KOPT-K1 (cell line): Measurements from ENCODE around the gene DLG2.

Source experiments
- H3K27ac ChIP-seq: fragments of 200-600 bp; sonication (generic); 2 replicates; pipeline ENCODE4 v1.5.1; 2016; ENCODE audit warnings: antibody characterized with exemption, mild to moderate bottlenecking, low read depth, low read length; ENCODE audit not compliant: poor library complexity, severe bottlenecking
- H3K36me3 ChIP-seq: fragments of 200-600 bp; sonication (generic); 2 replicates; pipeline ENCODE4 v1.5.1; 2017; ENCODE audit warnings: antibody characterized with exemption, mild to moderate bottlenecking, low read length, moderate library complexity; ENCODE audit not compliant: insufficient read depth
- H3K9me3 ChIP-seq: fragments of 200-600 bp; sonication (generic); 2 replicates; pipeline ENCODE4 v1.5.1; 2017; ENCODE audit warnings: antibody characterized with exemption, low read length, mild to moderate bottlenecking; ENCODE audit not compliant: insufficient read depth, poor library complexity, severe bottlenecking

Gene DLG2

GRCh38 chr11:84390441-84391078 is 1236.6 kb downstream of the DLG2 start:
- Histone ChIP-seq H3K27ac (no peak overlapping the region), H3K36me3 (no peaks in the 10 kb centered on the region), H3K9me3 (no peaks in the 10 kb centered on the region)

DNA sequence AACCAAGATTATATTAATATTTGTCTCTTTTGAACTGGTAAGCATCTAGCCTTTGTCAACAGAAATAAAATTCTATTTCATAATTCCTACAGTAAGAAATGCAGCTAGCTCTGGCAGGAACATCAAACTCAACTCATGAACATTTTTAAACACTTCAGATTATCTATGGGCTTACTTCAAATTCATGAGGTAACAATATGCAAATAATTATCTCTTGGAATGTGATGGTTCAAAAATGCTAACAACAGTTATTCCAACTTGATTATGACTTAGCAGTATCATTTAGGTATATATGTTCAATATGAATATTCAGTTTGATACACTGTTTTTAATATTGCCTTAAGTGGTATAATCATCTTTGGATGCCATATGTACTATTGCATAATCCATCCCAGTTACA is 1237.4 kb downstream of the DLG2 start:
- H3K27ac ChIP-seq: no peak overlapping the region
- no peaks in the 10 kb centered on the region for H3K36me3 ChIP-seq
- no peaks in the 10 kb centered on the region for H3K9me3 ChIP-seq

DNA sequence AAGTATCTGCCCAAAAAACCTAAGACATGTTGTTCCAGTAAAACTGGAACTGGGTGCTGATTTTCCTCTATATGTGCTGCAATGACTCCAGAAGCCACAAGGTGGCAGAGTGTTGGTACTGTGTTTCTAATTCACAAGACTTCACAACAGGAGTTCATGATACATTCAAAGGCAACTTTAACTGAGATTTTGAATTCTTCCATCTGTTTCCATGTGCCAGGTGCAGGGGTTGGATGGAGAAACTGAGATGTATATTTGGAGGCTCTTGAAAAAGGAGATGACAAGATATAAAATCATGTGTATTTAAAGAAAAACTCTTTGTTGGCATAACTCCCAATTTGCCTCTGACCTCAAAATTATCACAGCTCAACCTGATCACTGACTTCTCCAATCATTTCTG is 1242.4 kb downstream of the DLG2 start:
- Histone ChIP-seq H3K36me3 (no peaks in the 10 kb centered on the region), H3K9me3 (no peaks in the 10 kb centered on the region), H3K27ac (no peak overlapping the region)

DNA sequence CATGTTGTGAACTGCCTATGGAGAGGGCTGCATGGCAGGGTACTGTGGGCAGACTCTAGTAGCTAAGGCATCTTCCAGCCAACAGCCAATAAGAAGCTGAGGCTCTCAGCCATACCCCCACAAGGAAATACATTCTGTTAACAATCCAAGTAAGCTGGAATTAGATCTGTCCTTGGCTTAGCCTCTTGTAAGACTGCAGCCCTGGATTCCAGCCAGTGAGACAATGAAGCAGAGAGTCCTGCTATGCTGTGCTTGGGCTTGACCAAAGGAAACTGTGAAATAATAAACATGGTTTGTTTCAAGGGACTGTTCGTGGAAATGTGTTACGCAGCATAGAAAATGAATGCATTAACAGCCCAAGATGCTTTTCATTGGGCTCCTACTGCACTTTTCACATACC is 1243.6 kb downstream of the DLG2 start:
- Histone ChIP-seq H3K36me3 (no peaks in the 10 kb centered on the region), H3K27ac (no peak overlapping the region)

GRCh38 chr11:84381666-84382065 is 1245.5 kb downstream of the DLG2 start:
- H3K36me3 ChIP-seq: no peaks in the 10 kb centered on the region

More for the DNA sequence above, 1243.6 kb downstream of the DLG2 start:
- no peaks in the 10 kb centered on the region for H3K9me3 ChIP-seq

DNA sequence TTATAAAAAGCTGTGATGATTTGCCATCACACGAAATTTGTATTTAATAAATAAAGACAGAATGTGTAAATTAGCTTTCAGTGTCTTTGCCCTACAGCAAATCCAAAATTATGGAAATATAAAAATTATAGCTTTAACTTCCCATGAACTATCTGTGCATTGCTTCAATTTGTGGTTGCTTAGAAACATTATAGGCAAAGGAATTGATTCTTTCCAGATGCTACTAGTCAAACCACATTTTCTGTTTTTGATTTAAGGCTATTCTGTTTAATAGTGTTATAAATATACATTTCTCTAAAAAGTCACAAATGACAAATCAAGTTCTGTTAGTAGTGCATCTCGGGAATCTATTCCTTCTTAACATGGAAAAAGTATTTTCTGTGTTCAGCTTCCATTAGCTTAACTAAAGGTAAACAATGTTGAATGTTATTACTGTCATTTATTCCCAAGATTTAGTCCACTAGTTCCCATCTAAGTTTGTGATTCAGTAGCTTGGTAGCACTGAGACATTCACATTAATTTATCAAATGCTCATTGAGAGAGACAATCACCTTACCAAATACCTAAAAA is 1254.7 kb downstream of the DLG2 start:
- no peak overlapping the region for H3K27ac ChIP-seq
- H3K9me3 ChIP-seq: no peaks in the 10 kb centered on the region
- no peaks in the 10 kb centered on the region for H3K36me3 ChIP-seq

More at GRCh38 chr11:84381666-84382065, 1245.5 kb downstream of the DLG2 start:
- Histone ChIP-seq H3K27ac (no peak overlapping the region), H3K9me3 (no peaks in the 10 kb centered on the region)

DNA sequence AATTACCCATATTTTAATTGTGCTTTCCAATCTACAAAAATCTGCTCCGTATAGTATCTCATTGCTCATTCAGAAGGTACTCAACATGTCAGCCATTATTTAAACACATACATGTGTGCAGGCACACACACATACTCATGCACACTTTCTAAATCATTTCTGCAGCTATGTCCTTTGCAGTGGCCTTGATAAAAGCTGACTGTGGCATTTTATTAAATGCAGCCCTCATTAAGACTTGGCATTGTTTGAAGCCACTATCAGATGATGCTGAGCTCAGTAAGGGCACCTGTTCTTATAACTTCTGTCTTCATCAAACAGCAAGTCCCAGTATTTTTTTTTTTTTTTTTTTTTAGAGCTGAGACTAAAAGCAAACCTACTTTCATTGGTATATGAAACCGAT is 1269.1 kb downstream of the DLG2 start:
- Histone ChIP-seq H3K36me3 (no peaks in the 10 kb centered on the region), H3K27ac (no peak overlapping the region), H3K9me3 (no peaks in the 10 kb centered on the region)

GRCh38 chr11:84355911-84356310 is 1271.2 kb downstream of the DLG2 start:
- Histone ChIP-seq H3K36me3 (no peaks in the 10 kb centered on the region), H3K9me3 (no peaks in the 10 kb centered on the region), H3K27ac (no peak overlapping the region)

DNA sequence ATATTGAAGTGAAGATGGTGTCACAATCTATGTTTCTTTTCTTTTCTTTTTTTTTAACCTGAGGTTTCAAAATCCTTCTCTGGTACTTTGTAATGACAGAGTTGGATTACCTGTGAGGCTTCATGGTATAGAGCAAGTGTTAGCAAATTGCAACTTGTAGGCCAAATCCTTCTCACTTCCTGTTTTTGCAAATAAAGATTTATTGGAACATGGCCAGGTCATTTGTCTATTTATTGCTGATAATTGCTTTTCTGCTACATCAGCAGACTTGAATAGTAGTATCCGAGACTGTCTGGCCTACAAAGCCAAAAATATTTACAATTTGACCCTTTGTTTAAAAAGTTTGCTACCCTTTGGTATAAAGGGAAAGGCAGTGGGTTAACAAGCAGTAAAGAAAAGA is 1281.5 kb downstream of the DLG2 start:
- Histone ChIP-seq H3K36me3 (no peaks in the 10 kb centered on the region), H3K9me3 (no peaks in the 10 kb centered on the region), H3K27ac (no peak overlapping the region)

DNA sequence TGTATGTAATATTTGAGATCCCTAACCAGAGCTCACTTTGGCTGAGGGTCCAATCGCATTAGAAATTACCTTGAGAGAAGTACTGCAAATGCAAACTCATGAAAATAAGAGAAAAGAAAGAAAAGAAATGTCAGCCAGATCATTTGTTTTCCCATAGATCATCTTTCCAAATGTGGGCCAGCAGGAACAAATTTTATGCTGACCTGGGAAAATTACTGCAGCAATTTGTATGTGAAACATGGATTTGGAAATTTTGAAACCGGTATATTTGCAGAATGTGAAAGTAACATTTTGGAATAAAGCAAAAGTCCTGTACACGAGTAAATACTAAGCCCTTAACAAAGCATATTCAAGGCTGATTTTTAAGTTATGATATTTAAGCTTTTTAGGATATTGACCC is 1282.1 kb downstream of the DLG2 start:
- Histone ChIP-seq H3K36me3 (no peaks in the 10 kb centered on the region), H3K27ac (no peak overlapping the region), H3K9me3 (no peaks in the 10 kb centered on the region)

- Histone ChIP-seq H3K36me3 (no peaks in the 10 kb centered on the region), H3K27ac (no peak overlapping the region), H3K9me3 (no peaks in the 10 kb centered on the region)
Observed at GRCh38 chr11:84339796-84340195, 1287.3 kb downstream of the DLG2 start.

DNA sequence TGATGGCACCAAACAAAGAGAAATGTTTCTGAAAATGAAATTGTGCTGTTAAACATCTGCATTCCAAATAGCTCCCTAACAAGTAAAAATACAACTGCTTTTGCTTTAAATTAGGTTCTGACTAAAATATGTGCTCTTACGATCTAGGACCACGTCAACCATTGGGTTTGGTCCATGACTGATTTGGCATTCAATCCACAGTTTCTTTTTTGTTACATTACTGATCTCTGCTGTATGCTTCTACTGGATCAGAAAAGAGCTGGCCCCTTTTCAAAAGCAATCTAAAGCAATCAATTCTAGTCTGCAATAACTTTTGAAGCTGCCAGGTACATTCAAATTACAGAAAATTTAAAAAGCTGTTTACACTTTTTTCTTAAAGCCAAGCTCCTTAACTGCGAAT is 1293.9 kb downstream of the DLG2 start:
- H3K36me3 ChIP-seq: no peaks in the 10 kb centered on the region
- H3K9me3 ChIP-seq: no peaks in the 10 kb centered on the region
- H3K27ac ChIP-seq: no peak overlapping the region

- Histone ChIP-seq H3K9me3 (no peaks in the 10 kb centered on the region), H3K27ac (no peak overlapping the region)
Observed at GRCh38 chr11:84322211-84322610, 1304.9 kb downstream of the DLG2 start.

GRCh38 chr11:84319863-84320262 is 1307.3 kb downstream of the DLG2 start:
- Histone ChIP-seq H3K27ac (no peak overlapping the region), H3K36me3 (no peaks in the 10 kb centered on the region), H3K9me3 (no peaks in the 10 kb centered on the region)

More at GRCh38 chr11:84322211-84322610, 1304.9 kb downstream of the DLG2 start:
- H3K36me3 ChIP-seq: no peaks in the 10 kb centered on the region

GRCh38 chr11:84316866-84317555 is 1310.1 kb downstream of the DLG2 start:
- Histone ChIP-seq H3K27ac (no peak overlapping the region), H3K36me3 (no peaks in the 10 kb centered on the region), H3K9me3 (no peaks in the 10 kb centered on the region)
